HEK293T (cell line): ENCODE measurements around the gene ZNF212.

Experiments
- BHLHE40 ChIP-seq: fragments of 450-650 bp; IDR thresholded peaks from 2 replicates; pipeline ENCODE4 v1.6.1; 2016; ENCODE audit warnings: mild to moderate bottlenecking, moderate library complexity, borderline replicate concordance
- FOXA1 ChIP-seq: fragments of 450-650 bp; IDR thresholded peaks from 2 replicates; pipeline ENCODE4 v1.6.1; 2016; ENCODE audit warnings: mild to moderate bottlenecking
- FOXK2 ChIP-seq: fragments of 450-650 bp; IDR thresholded peaks from 2 replicates; pipeline ENCODE4 v1.6.1; 2016; ENCODE audit warnings: mild to moderate bottlenecking
- FOXM1 ChIP-seq: fragments of 450-650 bp; IDR thresholded peaks from 2 replicates; pipeline ENCODE4 v1.6.1; 2017; ENCODE audit warnings: mild to moderate bottlenecking, borderline replicate concordance
- HDGF ChIP-seq: fragments of 450-650 bp; IDR thresholded peaks from 2 replicates; pipeline ENCODE4 v1.6.1; 2017; ENCODE audit warnings: antibody characterized with exemption, borderline replicate concordance
- LEF1 ChIP-seq: fragments of 450-650 bp; IDR thresholded peaks from 2 replicates; pipeline ENCODE4 v1.6.1; 2017; ENCODE audit warnings: mild to moderate bottlenecking, borderline replicate concordance
- SP1 ChIP-seq: fragments of 450-650 bp; IDR thresholded peaks from 2 replicates; pipeline ENCODE4 v1.6.1; 2017
- SUZ12 ChIP-seq: fragments of 450-650 bp; IDR thresholded peaks from 2 replicates; pipeline ENCODE4 v1.6.1; 2016; ENCODE audit warnings: mild to moderate bottlenecking
- TARDBP ChIP-seq: fragments of 450-650 bp; IDR thresholded peaks from 2 replicates; pipeline ENCODE4 v1.6.1; 2016
- ZNF384 ChIP-seq: fragments of 450-650 bp; IDR thresholded peaks from 2 replicates; pipeline ENCODE4 v1.6.1; 2016

DNA sequence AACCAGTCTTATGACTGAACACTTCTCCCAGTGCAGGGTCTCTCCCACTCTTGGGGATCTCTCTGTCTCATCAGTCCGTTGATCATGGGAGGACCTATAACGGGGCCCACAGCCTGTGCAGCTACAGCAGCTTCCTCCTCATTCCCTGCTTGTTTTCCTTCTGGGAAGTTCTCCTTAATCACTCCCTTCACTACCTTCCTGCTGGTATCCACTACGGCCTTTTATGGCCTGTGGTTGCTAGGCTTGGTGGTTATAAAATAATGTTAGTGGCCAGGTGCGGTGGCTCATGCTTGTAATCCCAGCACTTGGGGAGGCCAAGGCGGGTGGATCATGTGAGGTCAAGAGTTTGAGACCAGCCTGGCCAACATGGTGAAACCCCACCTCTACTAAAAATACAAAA lies 47.6 kb upstream of the ZNF212 start:
- TF ChIP-seq HDGF (no peak), SP1 (no peak), BHLHE40 (no peak), FOXA1 (no peak), LEF1 (no peak), FOXM1 (no peak), TARDBP (no peak), FOXK2 (no peak), ZNF384 (no peak), SUZ12 (no peak)
